Measurements from ENCODE around the gene HNRNPH1.

Gene HNRNPH1

GRCh38 chr5:179619776-179620175 lies 3.7 kb downstream of the HNRNPH1 start:
- no peak for TF ChIP-seq PATZ1 (CRISPR knock-in tag; IDR thresholded peaks at IDR 0.05; ENCODE audit: borderline replicate concordance)
- TF ChIP-seq CSDC2 (CRISPR knock-in tag; IDR thresholded peaks at IDR 0.05), result no peak
- TF ChIP-seq ZFP3 (CRISPR knock-in tag; IDR thresholded peaks at IDR 0.05), result no peak
- TF ChIP-seq ZNF8 (CRISPR knock-in tag; IDR thresholded peaks at IDR 0.05), result no peak
- TF ChIP-seq TSHZ2 (CRISPR knock-in tag; IDR thresholded peaks at IDR 0.05), result no peak
- no peak for TF ChIP-seq GLIS3 (CRISPR knock-in tag; IDR thresholded peaks at IDR 0.05)
- no peak for ATAC-seq

GRCh38 chr5:179618923-179619554 lies 4.4 kb downstream of the HNRNPH1 start:
- TF ChIP-seq OSR1 (CRISPR knock-in tag; IDR thresholded peaks at IDR 0.05), result no peak
- ATAC-seq, result no peak

- TF ChIP-seq CSRNP3 (CRISPR knock-in tag; IDR thresholded peaks at IDR 0.05), result no peak
- no peak for TF ChIP-seq ZNF565 (CRISPR knock-in tag; conservative IDR thresholded peaks at IDR 0.05; ENCODE audit: low read depth)
- TF ChIP-seq POU6F1 (CRISPR knock-in tag; IDR thresholded peaks at IDR 0.05; ENCODE audit: borderline replicate concordance, low read depth), result no peak
- TF ChIP-seq RARB (CRISPR knock-in tag; IDR thresholded peaks at IDR 0.05), result no peak
- TF ChIP-seq ZC3H10 (CRISPR knock-in tag; IDR thresholded peaks at IDR 0.05), result no peak
- no peak for TF ChIP-seq TOX (CRISPR knock-in tag; IDR thresholded peaks at IDR 0.05; ENCODE audit: borderline replicate concordance)
- no peak for TF ChIP-seq CSDC2 (CRISPR knock-in tag; IDR thresholded peaks at IDR 0.05)
- no peak for ATAC-seq
Observed at GRCh38 chr5:179617930-179618329, 5.5 kb downstream of the HNRNPH1 start.

- no peak for TF ChIP-seq CSDC2 (CRISPR knock-in tag; IDR thresholded peaks at IDR 0.05)
- TF ChIP-seq POU6F1 (CRISPR knock-in tag; IDR thresholded peaks at IDR 0.05; ENCODE audit: borderline replicate concordance, low read depth), result peak; percentile 17; the same call in 1 of the 2 replicates
- ATAC-seq, result no peak
Observed at GRCh38 chr5:179616002-179616594, 7.4 kb downstream of the HNRNPH1 start.

- no peak for TF ChIP-seq ZC3H10 (CRISPR knock-in tag; IDR thresholded peaks at IDR 0.05)
- no peak for TF ChIP-seq PATZ1 (CRISPR knock-in tag; IDR thresholded peaks at IDR 0.05; ENCODE audit: borderline replicate concordance)
- no peak for ATAC-seq
Observed at GRCh38 chr5:179615203-179615602, 8.3 kb downstream of the HNRNPH1 start.

Measured in SK-N-SH treated with all-trans-retinoic acid at 6 μM for 48 hours (cell line).